K562 (cell line): ENCODE results near the gene ANKS1A.

Experiments
- CAMTA2 ChIP-seq: fragments of 250-450 bp; sonication (Bioruptor Pico); conservative IDR thresholded peaks from 2 replicates; pipeline ENCODE4 v1.5.1; 2022
- FOXK1 ChIP-seq: sonication (generic); formaldehyde crosslinking; IDR thresholded peaks from 2 replicates; pipeline ENCODE4 v1.8.0; 2022; ENCODE audit warnings: missing genetic modification reagents, mild to moderate bottlenecking, borderline replicate concordance
- L3MBTL2 ChIP-seq: fragments of 450-650 bp; IDR thresholded peaks from 2 replicates; pipeline ENCODE4 v1.6.1; 2016; ENCODE audit warnings: mild to moderate bottlenecking, moderate library complexity
- MXI1 ChIP-seq: IDR thresholded peaks from 2 replicates; pipeline ENCODE4 v1.6.1; 2011; ENCODE audit warnings: low read depth, mild to moderate bottlenecking, improper control_type of control experiment, low read length
- SPI1 ChIP-seq: IDR thresholded peaks from 2 replicates; pipeline ENCODE4 v1.6.1; 2011; ENCODE audit warnings: low read depth, low read length, control low read depth, borderline replicate concordance
- TAF1 ChIP-seq: IDR thresholded peaks from 2 replicates; pipeline ENCODE4 v1.6.1; 2011; ENCODE audit warnings: mild to moderate bottlenecking, low read length, moderate library complexity; ENCODE audit not compliant: insufficient read depth, control insufficient read depth, severe bottlenecking; ENCODE audit errors: extremely low read depth
- ZNF384 ChIP-seq: IDR thresholded peaks from 2 replicates; pipeline ENCODE4 v1.6.1; 2012; ENCODE audit warnings: low read depth, low read length, improper control_type of control experiment
- TF ChIP-seq, protein P1 (sequence below), 2 experiments: fragments of 450-650 bp; formaldehyde crosslinking in 1 of 2; IDR thresholded peaks; 2 replicates each; pipeline versions ENCODE4 v1.4.0 to v1.6.1; 2014 to 2020; ENCODE audit warnings: mild to moderate bottlenecking in 2 of 2, borderline replicate concordance in 1 of 2, low read depth in 1 of 2
- TF ChIP-seq, protein P2 (sequence below): sonication (generic); formaldehyde crosslinking; IDR thresholded peaks from 2 replicates; pipeline ENCODE4 v1.9.0; 2022; ENCODE audit warnings: mild to moderate bottlenecking, missing genetic modification reagents
- TF ChIP-seq, protein P3 (sequence below), 3 experiments: IDR thresholded peaks in 2 of 3; conservative IDR thresholded peaks in 1 of 3; 2 replicates each; pipeline ENCODE4 v1.5.1; 2011 to 2012; ENCODE audit warnings: low read length in 3 of 3, mild to moderate bottlenecking in 3 of 3, control low read depth in 2 of 3, improper control_type of control experiment in 1 of 3, inconsistent platforms in 1 of 3, low read depth in 1 of 3, mixed read lengths in 1 of 3, moderate library complexity in 1 of 3; ENCODE audit not compliant: insufficient read depth in 2 of 3

DNA sequence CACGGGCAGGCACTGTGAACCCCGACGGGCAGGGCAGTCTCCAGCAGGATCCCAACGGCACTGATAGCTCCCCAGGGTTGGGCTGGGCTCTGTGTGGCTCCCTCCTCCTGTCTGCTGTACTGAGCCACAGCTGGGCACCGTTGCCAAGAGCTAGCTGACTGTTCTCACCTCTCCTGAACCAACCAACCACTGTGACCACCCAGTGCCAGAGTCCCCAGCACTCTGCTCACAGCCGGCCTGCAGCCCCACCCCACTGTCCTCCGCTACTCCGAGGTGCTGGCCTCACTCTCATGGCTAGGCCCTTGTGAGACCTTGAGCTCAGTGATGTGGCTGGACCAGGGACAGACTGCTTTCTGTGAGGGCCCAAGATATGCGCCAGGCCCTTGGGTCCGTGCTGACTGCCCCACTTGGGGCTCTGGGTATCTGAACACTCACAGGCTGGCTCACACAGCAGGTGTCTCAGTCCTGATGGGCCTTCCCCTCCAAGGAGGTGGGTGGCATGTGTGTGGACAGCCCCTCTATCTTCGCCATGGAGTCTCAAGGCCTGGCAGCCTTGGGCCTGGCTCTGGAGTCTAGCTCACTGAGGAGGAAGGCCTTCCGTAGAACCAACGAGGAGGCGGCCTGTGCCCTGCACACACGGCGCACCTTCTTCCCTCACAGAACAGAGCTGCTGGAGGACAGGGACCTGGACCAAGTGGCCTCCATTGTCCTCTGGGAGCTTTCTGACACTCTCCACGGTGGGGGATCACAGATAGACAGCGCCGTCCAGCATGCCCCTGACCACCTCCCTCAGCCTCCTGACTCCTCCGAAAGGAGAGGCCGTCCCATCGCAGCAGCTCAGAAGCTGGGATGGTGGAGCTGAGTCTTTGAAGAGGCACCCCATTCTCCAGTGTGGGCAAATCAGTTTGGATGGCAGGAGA is 198.6 kb downstream of the ANKS1A start:
- TF ChIP-seq, protein P1, sequence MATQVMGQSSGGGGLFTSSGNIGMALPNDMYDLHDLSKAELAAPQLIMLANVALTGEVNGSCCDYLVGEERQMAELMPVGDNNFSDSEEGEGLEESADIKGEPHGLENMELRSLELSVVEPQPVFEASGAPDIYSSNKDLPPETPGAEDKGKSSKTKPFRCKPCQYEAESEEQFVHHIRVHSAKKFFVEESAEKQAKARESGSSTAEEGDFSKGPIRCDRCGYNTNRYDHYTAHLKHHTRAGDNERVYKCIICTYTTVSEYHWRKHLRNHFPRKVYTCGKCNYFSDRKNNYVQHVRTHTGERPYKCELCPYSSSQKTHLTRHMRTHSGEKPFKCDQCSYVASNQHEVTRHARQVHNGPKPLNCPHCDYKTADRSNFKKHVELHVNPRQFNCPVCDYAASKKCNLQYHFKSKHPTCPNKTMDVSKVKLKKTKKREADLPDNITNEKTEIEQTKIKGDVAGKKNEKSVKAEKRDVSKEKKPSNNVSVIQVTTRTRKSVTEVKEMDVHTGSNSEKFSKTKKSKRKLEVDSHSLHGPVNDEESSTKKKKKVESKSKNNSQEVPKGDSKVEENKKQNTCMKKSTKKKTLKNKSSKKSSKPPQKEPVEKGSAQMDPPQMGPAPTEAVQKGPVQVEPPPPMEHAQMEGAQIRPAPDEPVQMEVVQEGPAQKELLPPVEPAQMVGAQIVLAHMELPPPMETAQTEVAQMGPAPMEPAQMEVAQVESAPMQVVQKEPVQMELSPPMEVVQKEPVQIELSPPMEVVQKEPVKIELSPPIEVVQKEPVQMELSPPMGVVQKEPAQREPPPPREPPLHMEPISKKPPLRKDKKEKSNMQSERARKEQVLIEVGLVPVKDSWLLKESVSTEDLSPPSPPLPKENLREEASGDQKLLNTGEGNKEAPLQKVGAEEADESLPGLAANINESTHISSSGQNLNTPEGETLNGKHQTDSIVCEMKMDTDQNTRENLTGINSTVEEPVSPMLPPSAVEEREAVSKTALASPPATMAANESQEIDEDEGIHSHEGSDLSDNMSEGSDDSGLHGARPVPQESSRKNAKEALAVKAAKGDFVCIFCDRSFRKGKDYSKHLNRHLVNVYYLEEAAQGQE (IDR thresholded peaks at IDR 0.05; ENCODE audit: borderline replicate concordance): no peak
- TF ChIP-seq, protein P1 (CRISPR knock-in tag; IDR thresholded peaks at IDR 0.05; ENCODE audit: low read depth): no peak
- no peak for TF ChIP-seq ZNF384
- no peak for TF ChIP-seq MXI1
- TF ChIP-seq SPI1: no peak
- no peak for TF ChIP-seq CAMTA2
- TF ChIP-seq TAF1: no peak
- TF ChIP-seq FOXK1 (CRISPR knock-in tag): no peak
- TF ChIP-seq, protein P2, sequence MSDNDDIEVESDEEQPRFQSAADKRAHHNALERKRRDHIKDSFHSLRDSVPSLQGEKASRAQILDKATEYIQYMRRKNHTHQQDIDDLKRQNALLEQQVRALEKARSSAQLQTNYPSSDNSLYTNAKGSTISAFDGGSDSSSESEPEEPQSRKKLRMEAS (CRISPR knock-in tag): no peak
- no peak for TF ChIP-seq L3MBTL2
- TF ChIP-seq, protein P3, sequence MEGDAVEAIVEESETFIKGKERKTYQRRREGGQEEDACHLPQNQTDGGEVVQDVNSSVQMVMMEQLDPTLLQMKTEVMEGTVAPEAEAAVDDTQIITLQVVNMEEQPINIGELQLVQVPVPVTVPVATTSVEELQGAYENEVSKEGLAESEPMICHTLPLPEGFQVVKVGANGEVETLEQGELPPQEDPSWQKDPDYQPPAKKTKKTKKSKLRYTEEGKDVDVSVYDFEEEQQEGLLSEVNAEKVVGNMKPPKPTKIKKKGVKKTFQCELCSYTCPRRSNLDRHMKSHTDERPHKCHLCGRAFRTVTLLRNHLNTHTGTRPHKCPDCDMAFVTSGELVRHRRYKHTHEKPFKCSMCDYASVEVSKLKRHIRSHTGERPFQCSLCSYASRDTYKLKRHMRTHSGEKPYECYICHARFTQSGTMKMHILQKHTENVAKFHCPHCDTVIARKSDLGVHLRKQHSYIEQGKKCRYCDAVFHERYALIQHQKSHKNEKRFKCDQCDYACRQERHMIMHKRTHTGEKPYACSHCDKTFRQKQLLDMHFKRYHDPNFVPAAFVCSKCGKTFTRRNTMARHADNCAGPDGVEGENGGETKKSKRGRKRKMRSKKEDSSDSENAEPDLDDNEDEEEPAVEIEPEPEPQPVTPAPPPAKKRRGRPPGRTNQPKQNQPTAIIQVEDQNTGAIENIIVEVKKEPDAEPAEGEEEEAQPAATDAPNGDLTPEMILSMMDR (IDR thresholded peaks at IDR 0.05 in 2 of 3, conservative IDR thresholded peaks at IDR 0.05 in 1 of 3; ENCODE audit: insufficient read depth in 2 of 3, low read depth in 1 of 3, low read length in 3 of 3): no peak
